Heart left ventricle (tissue), 13 donors: ENCODE results near the gene KIAA2012.

Source experiments
- CTCF ChIP-seq, 12 donors: fragments of 200-600 bp; sonication (generic) in 4 of 12; IDR thresholded peaks; one replicate each; pipeline versions ENCODE4 v1.5.0 to v1.8.0; 2018 to 2022; ENCODE audit warnings: antibody characterized with exemption in 12 of 12, mild to moderate bottlenecking in 5 of 12
- POLR2A ChIP-seq, 2 donors: fragments of 450-650 bp; IDR thresholded peaks; one replicate each; pipeline ENCODE4 v1.6.1; 2017; ENCODE audit warnings: antibody characterized with exemption in 2 of 2, mild to moderate bottlenecking in 2 of 2, moderate library complexity in 2 of 2
- donor health status: ischemic (EF 13 %, LVEDD 7.1; RV severe dilation, severe dysfunction).
- donor health status: DM: no; HTN: yes; CAD: no.
- donor health status: DM: no; HTN: no; CAD: no.
- donor health status: ischemic (EF 25% LVEDD 6.9; RV normal size, moderate dysfunction).
- donor health status: ischemic (EF 25% LVEDD 5.7; RV mildly dilated, moderate dysfunction).
- donor health status: ischemic (EF 35%, LVEDD 5.7; RV mildly dilated, moderate dysfunction).
- donor health status: nonischemic (EF 11% LVEDD 7.7; RV severe dilation, severe dysfunction).
- donor health status: DM: yes; HTN: yes; CAD: no.
- donor health status: PGD.
- donor health status: ischemic (EF 29% LVEDD 5.4; RV normal size, mild dysfunction).
- donor health status: nonischemic (EF 23%, LVEDD 6.1; RV moderate dilation, normal function).

DNA sequence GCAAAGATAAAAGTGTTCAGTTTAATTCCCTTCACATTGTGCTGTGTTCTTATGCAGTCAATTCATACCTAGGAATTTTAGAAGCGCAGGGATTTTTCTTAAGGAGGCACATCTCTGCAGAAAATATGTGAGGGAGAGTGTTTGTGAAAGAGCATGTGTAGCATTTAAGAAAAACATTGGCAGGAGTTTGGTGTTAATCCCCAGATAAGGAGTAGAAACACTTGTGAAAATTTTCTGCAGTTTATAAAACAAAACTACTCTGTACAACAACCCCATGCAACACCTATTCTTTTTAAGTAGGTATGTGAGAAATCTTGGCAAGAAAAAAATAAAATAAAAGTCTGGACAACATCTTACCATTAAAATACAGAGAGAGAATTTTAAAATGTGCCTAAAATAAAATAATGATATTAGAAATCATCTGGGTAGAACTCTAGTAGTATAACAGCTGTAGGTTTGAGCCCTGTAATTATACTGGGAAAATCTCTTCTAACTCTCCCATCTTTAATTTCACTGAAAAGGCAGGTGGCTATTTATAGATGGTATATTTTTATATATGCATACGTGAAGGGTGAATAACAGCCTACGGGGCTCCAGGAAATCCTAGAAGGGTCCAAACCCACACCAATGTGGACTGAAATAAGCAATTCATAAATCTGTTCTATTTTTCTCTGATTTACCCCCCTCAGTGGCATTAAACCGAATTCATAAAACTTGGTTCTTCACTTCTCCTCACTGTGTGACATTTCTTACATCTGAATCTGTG lies 32.8 kb upstream of the KIAA2012 start:
- TF ChIP-seq CTCF (IDR thresholded peaks at IDR 0.05) (no peak), POLR2A (IDR thresholded peaks at IDR 0.05) (no peak)
